Lower lobe of right lung (tissue), 1 donor: Measurements from ENCODE around the gene DCPS. TPM values are rescaled to one million over a fixed set of nuclear protein-coding genes. Genes with fewer than 3 reads are reported as not detected.

Source experiments
- total RNA-seq: library from RNA; stranded (reverse); fragmentation: NEBNext Ultra II Directional; extraction: Animal tissue kit (Norgen Biotek cat#: 25700); gene quantifications from one replicate; pipeline ENCODE4 v1.2.1, GENCODE V29; 2021
- donor health status: DM: no; HTN: yes; CAD: no; lungs with severe emphysema.

DCPS gene
- total RNA-seq, 1 donor from 2014 or later = 14.7 TPM

Other genes with a start within 250 kb of the DCPS start
- gene CDON, start 241.2 kb upstream of the DCPS start, total RNA-seq = 18.5 TPM
- gene RPUSD4, start 92.4 kb upstream of the DCPS start, total RNA-seq = 25.8 TPM
- 35.2 TPM for gene FAM118B, start 92.3 kb upstream of the DCPS start, total RNA-seq
- gene SRPRA, start 35.2 kb upstream of the DCPS start, total RNA-seq = 108 TPM
- 16.6 TPM for gene FOXRED1, start 34.9 kb upstream of the DCPS start, total RNA-seq
- 15.2 TPM for gene TIRAP, start 21.0 kb upstream of the DCPS start, total RNA-seq
- gene ST3GAL4, start 51.6 kb downstream of the DCPS start, total RNA-seq = 26.2 TPM